NCI-H1436 treated with DMSO at 0.1 percent for 48 hours (cell line): ENCODE measurements around the gene PXT1.
A peak's percentile ranks its signal among the peaks of the same experiment; 100 is the strongest.
"Not testable (repeated sequence)": the region's sequence is repeated elsewhere in the genome, so short reads cannot be mapped to it uniquely, and the experiment has no call there.

Experiments
- DNase-seq: peaks from one replicate; lab custom pipeline; 2025; lab: John Stamatoyannopoulos, UW

The PXT1 gene

DNA sequence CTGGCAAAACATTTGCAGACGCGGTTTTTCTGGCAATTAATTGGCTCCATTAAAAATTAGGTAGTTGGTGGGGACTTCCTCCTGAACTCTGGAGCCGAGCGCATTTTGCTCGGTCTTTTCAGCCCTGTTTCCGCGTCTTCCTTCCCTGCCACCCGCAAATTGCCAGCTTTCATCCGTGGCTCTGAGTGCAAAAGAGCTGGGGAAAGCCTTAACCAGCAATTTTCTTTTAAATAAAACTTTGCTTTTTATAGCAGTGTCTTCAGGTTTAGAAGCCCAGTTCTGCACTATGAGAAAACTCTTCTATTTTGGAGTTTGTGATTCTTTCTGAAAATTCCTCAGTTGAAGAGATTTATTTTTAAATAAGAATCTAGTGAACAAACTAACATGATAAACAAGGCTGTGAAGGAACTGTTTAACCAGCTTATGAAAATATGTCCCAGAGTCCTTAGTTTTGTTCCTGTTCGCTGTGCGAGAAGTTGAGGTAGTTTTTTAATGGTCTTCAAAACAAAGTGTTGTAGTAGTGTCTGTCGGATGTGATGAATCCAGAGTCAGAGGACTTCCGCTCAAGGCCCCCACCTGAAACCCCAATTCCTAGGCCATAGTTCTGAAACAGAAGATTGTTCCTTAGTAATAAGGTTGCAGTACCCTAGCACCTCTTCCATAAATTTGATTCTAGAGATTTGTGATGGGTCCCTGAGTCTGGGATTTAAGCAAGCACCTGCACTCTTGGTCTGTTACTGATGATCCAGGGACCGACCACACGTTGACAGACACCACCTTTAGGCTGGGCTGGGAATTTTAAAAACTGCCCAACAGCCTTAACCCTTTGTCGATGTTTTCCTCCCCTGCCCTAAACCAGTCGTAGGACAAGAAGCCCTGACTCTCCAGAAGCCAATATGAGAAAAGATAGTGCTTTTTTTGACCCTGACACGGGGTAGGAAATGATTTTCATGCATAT, 1.1 kb upstream of the PXT1 start:
- no peak for DNase-seq

- DNase-seq: no peak
These were observed 467 bp downstream of the PXT1 start for GRCh38 chr6:36442103-36442670.

DNA sequence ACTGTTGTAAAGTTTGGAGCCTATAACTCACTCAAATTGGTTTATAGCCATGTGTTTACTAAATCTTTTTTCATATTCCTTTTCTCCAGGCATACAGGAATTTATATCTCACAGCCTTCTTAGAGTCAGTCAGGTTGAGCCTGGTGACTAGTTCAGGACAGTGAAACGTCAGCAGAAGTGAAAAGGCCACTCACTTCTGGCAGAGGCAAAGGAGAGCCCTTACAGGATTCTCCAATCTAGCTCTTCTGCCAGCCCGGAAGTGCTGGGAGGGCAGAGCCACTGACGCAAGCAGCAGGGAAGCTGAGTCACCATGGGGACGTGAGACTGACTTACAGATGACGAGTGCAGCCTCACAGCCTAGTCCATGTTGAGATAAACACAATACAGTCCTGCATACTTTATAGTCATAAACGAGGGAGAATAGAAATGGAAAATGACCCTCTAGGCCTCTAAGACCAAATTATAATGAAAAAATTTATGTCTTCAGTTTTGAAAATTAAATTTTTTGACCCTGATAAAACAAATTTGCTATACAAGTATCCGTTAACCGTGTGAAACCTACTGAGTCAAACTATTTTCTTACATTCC, 1.3 kb downstream of the PXT1 start:
- peak; percentile 82 for DNase-seq

- DNase-seq: no peak
These were observed 6.2 kb downstream of the PXT1 start for GRCh38 chr6:36436466-36436865.

- no peak for DNase-seq
These were observed 10.4 kb downstream of the PXT1 start for GRCh38 chr6:36432151-36432671.

DNA sequence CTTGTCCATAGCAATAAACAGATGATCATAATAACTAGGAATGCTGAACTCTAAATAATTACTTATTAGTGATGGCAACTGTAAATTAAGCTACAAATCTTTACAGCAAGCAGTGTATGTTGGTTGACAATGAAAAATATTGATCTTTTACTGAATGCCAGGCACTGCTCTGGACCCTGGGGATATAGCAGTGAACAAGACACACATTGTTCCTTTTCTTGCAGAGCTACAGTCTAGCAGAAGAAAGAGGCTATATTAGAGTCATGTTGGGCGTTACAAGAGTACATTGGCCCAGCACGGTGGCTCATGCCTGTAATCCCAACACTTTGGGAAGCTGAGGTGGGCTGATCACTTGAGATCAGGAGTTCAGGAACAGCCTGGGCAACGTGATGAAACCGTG, 11.5 kb downstream of the PXT1 start:
- no peak for DNase-seq

DNA sequence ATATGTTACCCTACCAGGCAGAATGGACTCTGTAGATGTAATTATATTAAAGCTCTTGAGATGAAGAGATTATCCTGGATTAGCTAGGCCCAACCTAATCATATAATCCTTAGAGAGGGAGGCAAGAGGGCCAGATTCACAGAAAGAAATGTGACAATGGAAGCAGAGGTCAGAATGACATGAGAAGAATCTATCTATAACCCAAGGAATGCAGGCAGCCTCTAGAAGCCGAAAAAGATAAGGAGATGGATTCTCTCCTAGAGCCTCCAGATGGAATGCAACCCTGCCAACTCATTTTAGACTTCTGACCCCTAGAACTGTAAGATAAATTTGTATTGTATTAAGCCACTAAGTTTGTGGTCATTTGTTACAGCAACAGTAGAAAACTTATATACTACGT, 12.3 kb downstream of the PXT1 start:
- DNase-seq: no peak

DNA sequence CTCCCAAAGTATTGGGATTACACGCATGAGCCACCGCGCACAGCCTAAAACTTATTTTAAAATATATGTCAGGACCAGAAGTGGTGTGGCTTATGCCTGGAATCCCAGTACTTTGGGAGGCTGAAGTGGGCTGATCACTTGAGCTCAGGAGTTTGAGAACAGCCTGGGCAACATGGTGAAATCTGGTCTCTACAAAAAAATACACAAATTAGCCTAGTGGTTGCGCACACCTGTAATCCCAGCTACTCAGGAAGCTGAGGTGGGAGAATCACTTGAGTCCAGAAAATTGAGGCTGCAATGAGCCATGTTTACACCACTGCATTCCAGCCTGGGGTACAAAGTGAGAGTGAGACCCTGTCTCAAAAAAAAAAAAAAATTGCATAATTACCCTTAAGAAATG, 13.7 kb downstream of the PXT1 start:
- DNase-seq: no peak

DNA sequence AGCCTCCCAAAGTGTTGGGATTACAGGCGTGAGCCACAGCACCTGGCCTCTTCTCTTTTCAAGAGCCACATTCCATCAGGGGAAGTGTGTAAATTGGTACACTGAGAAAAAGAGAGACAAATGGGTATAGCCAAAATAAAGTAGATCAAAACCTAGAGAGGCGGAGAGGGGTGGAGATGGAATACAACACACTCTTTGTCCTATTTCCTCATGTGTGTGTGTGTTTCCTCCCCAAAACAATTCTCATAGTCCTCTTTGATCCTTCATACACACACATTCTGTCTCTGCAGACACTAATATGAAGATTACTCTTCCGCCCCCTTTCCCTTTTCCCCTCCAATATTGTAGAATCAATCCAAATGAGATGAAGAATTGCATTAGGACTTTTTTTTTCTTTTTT, 16.0 kb downstream of the PXT1 start:
- no peak for DNase-seq

DNA sequence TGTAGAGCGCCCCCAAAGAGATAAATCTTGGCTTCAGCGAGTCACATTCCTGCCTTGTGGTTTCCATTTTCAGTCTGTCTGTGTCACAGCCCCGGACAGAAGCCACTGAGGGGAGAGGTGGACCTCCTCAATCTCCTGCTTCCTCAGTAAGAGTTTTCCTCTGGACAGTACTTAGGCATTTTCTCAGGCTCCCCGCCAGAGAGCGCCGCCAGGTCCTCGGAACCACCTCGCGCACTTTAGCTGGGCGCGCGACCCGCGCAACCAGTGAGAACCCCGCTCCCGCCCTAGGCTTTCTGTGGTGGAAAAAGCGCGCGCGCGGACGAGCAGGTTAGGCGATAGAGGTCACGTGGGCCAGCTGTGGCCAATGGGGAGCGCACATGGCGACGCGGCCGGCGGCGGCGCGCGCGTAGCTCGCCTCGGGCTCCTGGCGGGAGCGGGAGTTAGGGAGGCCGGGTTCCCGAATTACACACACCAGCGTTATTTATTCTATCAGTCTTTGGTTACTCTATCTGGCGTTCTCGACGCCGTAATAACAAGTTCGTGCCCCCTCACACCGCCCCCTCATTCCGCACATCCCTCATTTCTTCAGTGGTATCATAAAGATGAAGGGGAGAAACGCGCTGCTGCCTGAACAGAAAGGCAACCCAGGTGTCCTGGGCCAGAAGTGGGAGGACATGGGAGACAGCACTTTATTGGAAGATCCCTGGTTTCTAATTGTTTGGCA, 19.4 kb downstream of the PXT1 start:
- DNase-seq: peak; percentile 95

- no peak for DNase-seq
These were observed 19.9 kb downstream of the PXT1 start for GRCh38 chr6:36422714-36423100.

DNA sequence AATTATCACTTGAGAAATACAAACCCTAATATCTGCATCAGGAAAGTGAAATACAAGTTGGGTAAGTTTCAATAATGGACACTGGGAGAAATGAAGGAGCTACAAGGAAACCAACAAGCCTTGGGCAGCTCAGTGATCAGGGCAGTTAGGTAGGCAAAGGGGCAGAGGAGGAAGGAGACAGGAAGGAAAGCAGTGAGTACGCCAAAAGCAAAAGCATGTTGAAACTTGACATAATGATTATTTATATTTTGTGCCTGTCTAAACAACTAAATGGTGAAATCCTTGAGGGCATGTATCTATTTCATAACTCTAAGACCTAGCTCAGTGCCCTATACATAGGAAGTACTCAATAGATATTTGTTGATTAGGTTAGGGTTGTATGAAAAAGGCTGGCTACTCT, 23.3 kb downstream of the PXT1 start:
- no peak for DNase-seq

DNA sequence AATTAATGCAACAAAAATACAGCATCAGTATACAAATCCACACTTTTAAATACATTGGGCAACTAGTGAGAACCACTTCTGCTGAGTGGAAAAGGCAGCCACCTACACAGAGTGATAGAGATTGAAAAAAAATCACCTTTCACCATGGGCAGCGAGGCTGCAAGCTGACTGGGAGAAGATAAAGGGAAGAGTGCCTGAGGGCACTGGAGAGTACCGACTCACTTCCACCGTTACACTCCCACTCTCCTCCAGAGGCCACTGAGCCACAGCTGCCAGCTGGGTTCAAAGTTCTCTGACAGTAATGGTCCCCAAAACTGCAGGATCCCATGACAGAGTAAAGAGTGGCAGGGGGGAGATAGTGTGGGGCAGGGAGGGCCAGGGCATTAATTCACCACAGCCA, 24.1 kb downstream of the PXT1 start:
- DNase-seq: no peak

GRCh38 chr6:36414481-36414880, 28.2 kb downstream of the PXT1 start:
- no peak for DNase-seq

GRCh38 chr6:36413489-36414480, 28.9 kb downstream of the PXT1 start:
- no peak for DNase-seq

GRCh38 chr6:36409718-36410117, 32.9 kb downstream of the PXT1 start:
- not testable (repeated sequence) for DNase-seq

DNA sequence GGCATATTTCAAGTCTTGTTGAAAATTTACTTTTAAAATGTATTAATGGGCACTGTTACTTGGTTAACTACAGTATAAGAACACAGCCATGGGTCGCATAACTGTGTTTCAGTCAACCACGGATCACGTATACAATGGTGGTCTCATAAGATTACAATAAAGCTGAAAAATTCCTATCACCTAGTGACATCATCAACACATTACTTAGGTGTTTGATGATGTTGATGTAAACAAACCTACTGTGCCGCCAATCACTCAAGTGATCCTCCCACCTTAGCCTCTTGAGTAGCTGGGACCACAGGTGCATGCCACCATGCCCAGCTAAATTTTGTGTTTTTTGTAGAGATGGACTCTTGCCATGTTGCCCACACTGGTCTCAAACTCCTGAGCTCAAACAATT, 38.5 kb downstream of the PXT1 start:
- no peak for DNase-seq

GRCh38 chr6:36402481-36402880, 40.2 kb downstream of the PXT1 start:
- DNase-seq: no peak

- DNase-seq: no peak
These were observed 42.7 kb downstream of the PXT1 start for GRCh38 chr6:36399970-36400369.

GRCh38 chr6:36392621-36393020, 50.0 kb downstream of the PXT1 start:
- no peak for DNase-seq

DNA sequence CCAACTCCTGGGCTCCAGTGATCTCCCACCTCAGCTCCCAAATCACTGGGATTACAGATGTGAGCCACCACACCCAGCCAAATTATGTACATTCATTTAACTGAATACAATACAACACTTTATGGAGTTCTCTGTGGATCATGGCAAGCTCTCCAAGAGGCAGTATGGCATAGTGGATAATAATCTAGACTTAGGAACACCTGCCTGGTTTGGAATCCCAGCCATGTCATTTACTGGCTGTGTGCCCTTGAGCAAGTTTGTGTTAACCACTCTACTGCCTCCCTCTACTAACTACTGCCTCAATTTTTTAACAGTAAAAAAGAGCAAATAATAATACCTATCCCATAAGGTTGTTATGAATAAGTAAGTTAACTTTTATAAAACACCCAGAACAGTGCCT, 53.3 kb downstream of the PXT1 start:
- DNase-seq: no peak
